Amygdala (tissue), 56 donors: ENCODE results near the gene ZFX.

ENCODE experiments used
- DNase-seq, 56 donors: peaks; one replicate each; lab custom pipeline; 2025; lab: John Stamatoyannopoulos, UW

The ZFX gene

GRCh38 chrX:24198101-24198500 is 48.6 kb downstream of the ZFX start:
- no peak for DNase-seq

GRCh38 chrX:24200133-24200532 is 50.6 kb downstream of the ZFX start:
- DNase-seq = no peak

GRCh38 chrX:24201216-24201615 is 51.7 kb downstream of the ZFX start:
- no peak for DNase-seq

GRCh38 chrX:24202465-24203031 is 53.0 kb downstream of the ZFX start:
- no peak for DNase-seq

- DNase-seq = no peak
Measured at GRCh38 chrX:24203072-24203808, 53.7 kb downstream of the ZFX start.

GRCh38 chrX:24204331-24204730 is 54.8 kb downstream of the ZFX start:
- no peak for DNase-seq

- no peak for DNase-seq
Measured at GRCh38 chrX:24204958-24205357, 55.4 kb downstream of the ZFX start.

GRCh38 chrX:24207826-24208225 is 58.3 kb downstream of the ZFX start:
- no peak for DNase-seq

- DNase-seq = no peak
Measured at GRCh38 chrX:24208496-24209240, 59.1 kb downstream of the ZFX start.

GRCh38 chrX:24210190-24210589 is 60.7 kb downstream of the ZFX start:
- no peak for DNase-seq

- DNase-seq = no peak
Measured at GRCh38 chrX:24214568-24214967, 65.0 kb downstream of the ZFX start.

- no peak for DNase-seq
Measured at GRCh38 chrX:24215272-24215671, 65.7 kb downstream of the ZFX start.

- no peak for DNase-seq
Measured at GRCh38 chrX:24216037-24216436, 66.5 kb downstream of the ZFX start.

GRCh38 chrX:24216827-24217226 is 67.3 kb downstream of the ZFX start:
- no peak for DNase-seq

GRCh38 chrX:24219320-24219719 is 69.8 kb downstream of the ZFX start:
- no peak for DNase-seq

GRCh38 chrX:24221872-24222271 is 72.3 kb downstream of the ZFX start:
- no peak for DNase-seq

- no peak for DNase-seq
Measured at GRCh38 chrX:24225265-24225664, 75.7 kb downstream of the ZFX start.

- no peak for DNase-seq
Measured at GRCh38 chrX:24226176-24226575, 76.6 kb downstream of the ZFX start.

- DNase-seq = no peak
Measured at GRCh38 chrX:24228596-24228995, 79.1 kb downstream of the ZFX start.

GRCh38 chrX:24229400-24229879 is 79.9 kb downstream of the ZFX start:
- no peak for DNase-seq

- DNase-seq = no peak
Measured at GRCh38 chrX:24229976-24230375, 80.4 kb downstream of the ZFX start.

GRCh38 chrX:24231131-24231540 is 81.6 kb downstream of the ZFX start:
- DNase-seq = peak in 2 of 56 donors; percentile 0
